Neural progenitor cell (in vitro differentiated cells): ENCODE measurements around the gene TRAIP.

ENCODE experiments used
- CTCF ChIP-seq: fragments of 200-600 bp; sonication (generic); IDR thresholded peaks from 2 replicates; pipeline ENCODE4 v1.5.1; 2017; ENCODE audit warnings: antibody characterized with exemption, mild to moderate bottlenecking
- EZH2 ChIP-seq: fragments of 200-600 bp; sonication (generic); IDR thresholded peaks from 2 replicates; pipeline ENCODE4 v1.6.1; 2017; ENCODE audit warnings: antibody characterized with exemption, mild to moderate bottlenecking, moderate library complexity

- TF ChIP-seq CTCF (no peak), EZH2 (no peak)
These were observed 47.4 kb upstream of the TRAIP start, which contains the start of gene MST1R for GRCh38 chr3:49903451-49904424.
